Neural cell (in vitro differentiated cells): ENCODE data around the gene POLDIP2. TPM values are rescaled to one million over a fixed set of nuclear protein-coding genes. Genes with fewer than 3 reads are reported as not detected.
A peak's percentile ranks its signal among the peaks of the same experiment; 100 is the strongest.

ENCODE experiments used
- H2AFZ ChIP-seq: fragments of 200-600, 300-800 bp; sonication (generic), shearing (Covaris generic); 2 replicates; pipeline ENCODE4 v1.6.0; 2014; ENCODE audit warnings: low read depth, mild to moderate bottlenecking, antibody characterized with exemption, low read length, moderate library complexity
- H3F3A ChIP-seq: fragments of 200-600 bp; shearing (Covaris generic); 2 replicates; pipeline ENCODE4 v1.6.1; 2016; ENCODE audit warnings: mild to moderate bottlenecking, moderate library complexity, mixed read lengths, antibody characterized with exemption, low read length; ENCODE audit not compliant: insufficient read depth, poor library complexity, severe bottlenecking
- H3K27ac ChIP-seq: fragments of 200-600, 300-800 bp; sonication (generic), shearing (Covaris generic); 2 replicates; pipeline ENCODE4 v1.5.1; 2014; ENCODE audit warnings: mild to moderate bottlenecking, low read length, moderate library complexity
- H3K27me3 ChIP-seq: fragments of 300-800, 200-600 bp; sonication (generic), shearing (Covaris generic); 2 replicates; pipeline ENCODE4 v1.6.0; 2014; ENCODE audit warnings: mild to moderate bottlenecking, low read depth, low read length, moderate library complexity; ENCODE audit not compliant: insufficient read depth
- H3K36me3 ChIP-seq: fragments of 300-800, 200-600 bp; sonication (generic), shearing (Covaris generic); 2 replicates; pipeline ENCODE4 v1.5.1; 2014; ENCODE audit warnings: mild to moderate bottlenecking, antibody characterized with exemption, low read length, moderate library complexity; ENCODE audit not compliant: insufficient read depth
- H3K4me2 ChIP-seq: fragments of 300-800, 200-600 bp; sonication (generic), shearing (Covaris generic); 2 replicates; pipeline ENCODE4 v1.6.0; 2014; ENCODE audit warnings: mild to moderate bottlenecking, low read length
- H3K4me3 ChIP-seq: fragments of 300-800, 200-600 bp; sonication (generic), shearing (Covaris generic); 2 replicates; pipeline ENCODE4 v1.5.1; 2014; ENCODE audit warnings: mild to moderate bottlenecking, low read length, moderate library complexity
- H3K79me2 ChIP-seq: fragments of 200-600 bp; shearing (Covaris generic); replicated peaks from 2 replicates; pipeline ENCODE4 v1.6.0; 2014; ENCODE audit warnings: mild to moderate bottlenecking, low read length, moderate library complexity; ENCODE audit not compliant: insufficient read depth
- H3K9ac ChIP-seq: fragments of 300-800, 200-600 bp; sonication (generic), shearing (Covaris generic); 2 replicates; pipeline ENCODE4 v1.6.1; 2016; ENCODE audit warnings: mild to moderate bottlenecking, low read length, mixed read lengths
- H3K9me2 ChIP-seq: fragments of 200-600 bp; shearing (Covaris generic); 2 replicates; pipeline ENCODE4 v1.6.1; 2016; ENCODE audit warnings: mild to moderate bottlenecking, low read length, mixed read lengths; ENCODE audit not compliant: insufficient read depth
- H3K9me3 ChIP-seq: fragments of 200-600, 300-800 bp; sonication (generic), shearing (Covaris generic); 2 replicates; pipeline ENCODE4 v1.6.1; 2016; ENCODE audit warnings: mild to moderate bottlenecking, mixed run types, low read length, moderate library complexity, mixed read lengths
- H4K20me1 ChIP-seq: fragments of 200-600 bp; shearing (Covaris generic); 2 replicates; pipeline ENCODE4 v1.6.1; 2016; ENCODE audit warnings: mild to moderate bottlenecking, mixed run types; ENCODE audit not compliant: insufficient read depth
- CTCF ChIP-seq: fragments of 450-650 bp; IDR thresholded peaks from 2 replicates; pipeline ENCODE4 v1.5.1; 2014; ENCODE audit warnings: antibody characterized with exemption, mild to moderate bottlenecking, moderate library complexity; ENCODE audit not compliant: poor library complexity, severe bottlenecking
- EP300 ChIP-seq: fragments of 450-650 bp; conservative IDR thresholded peaks from 2 replicates; pipeline ENCODE4 v1.6.1; 2014; ENCODE audit warnings: antibody characterized with exemption, mild to moderate bottlenecking, moderate library complexity; ENCODE audit not compliant: poor library complexity, severe bottlenecking
- EZH2 ChIP-seq: fragments of 200-600, 300-800 bp; shearing (Covaris generic), sonication (generic); IDR thresholded peaks from 2 replicates; pipeline ENCODE4 v1.6.1; 2014; ENCODE audit warnings: antibody characterized with exemption, low read length, borderline replicate concordance, mild to moderate bottlenecking; ENCODE audit not compliant: insufficient read depth, poor library complexity, severe bottlenecking
- MXI1 ChIP-seq: fragments of 450-650 bp; conservative IDR thresholded peaks from 2 replicates; pipeline ENCODE4 v1.6.1; 2014; ENCODE audit warnings: antibody characterized with exemption, mild to moderate bottlenecking; ENCODE audit not compliant: poor library complexity, severe bottlenecking
- POLR2AphosphoS5 ChIP-seq: IDR thresholded peaks from 2 replicates; pipeline ENCODE4 v1.6.1; 2012
- RAD21 ChIP-seq: fragments of 450-650 bp; conservative IDR thresholded peaks from 2 replicates; pipeline ENCODE4 v1.6.1; 2014; ENCODE audit warnings: antibody characterized with exemption, mild to moderate bottlenecking, moderate library complexity
- REST ChIP-seq: IDR thresholded peaks from 2 replicates; pipeline ENCODE4 v1.6.1; 2012; ENCODE audit warnings: borderline replicate concordance
- SMC3 ChIP-seq: fragments of 450-650 bp; conservative IDR thresholded peaks from 2 replicates; pipeline ENCODE4 v1.6.1; 2014; ENCODE audit warnings: antibody characterized with exemption, mild to moderate bottlenecking, moderate library complexity; ENCODE audit not compliant: poor library complexity
- TAF1 ChIP-seq: IDR thresholded peaks from 2 replicates; pipeline ENCODE4 v1.6.1; 2012; ENCODE audit warnings: low read depth
- polyA plus RNA-seq: library from polyadenylated mRNA; depleted of rRNA; stranded (reverse); fragments of >200 nt; gene quantifications from 2 replicates; pipeline ENCODE4 v1.2.3, GENCODE V29; 2014

The POLDIP2 gene
- polyA plus RNA-seq, 1 donor from 2014 or later, result 75.4 TPM

- H3K9ac ChIP-seq, result no peak overlapping the region
- H3K9me3 ChIP-seq, result no peaks in the 10 kb centered on the region
- no peak for TF ChIP-seq POLR2AphosphoS5
- no peak for TF ChIP-seq SMC3
- TF ChIP-seq EP300, result no peak
- no peak for TF ChIP-seq MXI1
- TF ChIP-seq REST, result no peak
- TF ChIP-seq TAF1, result no peak
- TF ChIP-seq CTCF, result no peak
- no peak for TF ChIP-seq EZH2
- H3K27ac ChIP-seq, result no peak overlapping the region
- H3K27me3 ChIP-seq, result no peaks in the 10 kb centered on the region
- H3K4me3 ChIP-seq, result no peak overlapping the region
- no peaks in the 10 kb centered on the region for H3F3A ChIP-seq
- H3K79me2 ChIP-seq, result peaks cover 42% of the 10 kb centered on the region
- H4K20me1 ChIP-seq, result no peaks in the 10 kb centered on the region
- H3K4me2 ChIP-seq, result no peak overlapping the region
- no peaks in the 10 kb centered on the region for H3K36me3 ChIP-seq
- no peak overlapping the region for H2AFZ ChIP-seq
- H3K9me2 ChIP-seq, result no peaks in the 10 kb centered on the region
Observed at GRCh38 chr17:28338056-28338768, 19.1 kb downstream of the POLDIP2 start.

- TF ChIP-seq RAD21, result peak; percentile 15
- no peak for TF ChIP-seq MXI1
- no peak for TF ChIP-seq TAF1
- TF ChIP-seq POLR2AphosphoS5, result peak; percentile 91
- TF ChIP-seq CTCF, result no peak
- peak; percentile 81 for TF ChIP-seq REST
- TF ChIP-seq EZH2, result no peak
- no peak for TF ChIP-seq SMC3
- no peak for TF ChIP-seq EP300
- peak overlapping the region; percentile 36 for H2AFZ ChIP-seq
Observed at GRCh38 chr17:28335959-28336871, 21.1 kb downstream of the POLDIP2 start.

More at GRCh38 chr17:28335959-28336871, 21.1 kb downstream of the POLDIP2 start:
- no peaks in the 10 kb centered on the region for H3K9me3 ChIP-seq
- peak overlapping the region; percentile 68 for H3K4me2 ChIP-seq
- no peaks in the 10 kb centered on the region for H4K20me1 ChIP-seq
- no peaks in the 10 kb centered on the region for H3F3A ChIP-seq
- peak overlapping the region; percentile 94 for H3K27ac ChIP-seq
- no peaks in the 10 kb centered on the region for H3K9me2 ChIP-seq
- H3K27me3 ChIP-seq, result no peaks in the 10 kb centered on the region
- no peaks in the 10 kb centered on the region for H3K36me3 ChIP-seq
- peaks cover 53% of the 10 kb centered on the region for H3K79me2 ChIP-seq
- peak overlapping the region; percentile 96 for H3K9ac ChIP-seq
- peak overlapping the region; percentile 88 for H3K4me3 ChIP-seq
